ENCODE results near the gene SLC35D2. TPM values are rescaled to one million over a fixed set of nuclear protein-coding genes. Genes with fewer than 3 reads are reported as not detected.

Gene SLC35D2
- total RNA-seq, 1 experiment from 2014 or later: 14.6 TPM

GRCh38 chr9:96423322-96423984 lies 39.9 kb upstream of the SLC35D2 start:
- no peak overlapping the region for H3K4me3 Mint-ChIP-seq
- H3K36me3 Mint-ChIP-seq: no peaks in the 10 kb centered on the region
- TF ChIP-seq ZNF263 (CRISPR knock-in tag; IDR thresholded peaks at IDR 0.05; ENCODE audit: low read depth) (no peak), USF2 (CRISPR knock-in tag; IDR thresholded peaks at IDR 0.05) (no peak), ARID4B (CRISPR knock-in tag; IDR thresholded peaks at IDR 0.05; ENCODE audit: borderline replicate concordance) (no peak)
- ChIA-PET CTCF (interaction anchor here (1.1 to 1.8 kb wide), 3 partner anchors 18 to 243 kb away, joined by 3 to 5 read pairs (median 4); partner anchors contain the start of gene HABP4), POLR2A (no interaction called here)
- ATAC-seq (no peak), DNase-seq (ENCODE audit: low spot score) (no peak)
- H3K4me1 Mint-ChIP-seq: peaks cover 31% of the 10 kb centered on the region
- no peaks in the 10 kb centered on the region for H3K9me3 Mint-ChIP-seq
- peak overlapping the region; percentile 47; the same call in 1 of the 2 replicates for H3K27ac Mint-ChIP-seq
- no peaks in the 10 kb centered on the region for H3K27me3 Mint-ChIP-seq (ENCODE audit: low read depth)

GRCh38 chr9:96420468-96421219 lies 37.1 kb upstream of the SLC35D2 start:
- peak overlapping the region; percentile 94 for H3K27ac Mint-ChIP-seq
- peaks cover 38% of the 10 kb centered on the region for H3K4me1 Mint-ChIP-seq
- DNase-seq (ENCODE audit: low spot score) (no peak), ATAC-seq (peak; percentile 9)
- H3K36me3 Mint-ChIP-seq: peaks cover 6% of the 10 kb centered on the region
- TF ChIP-seq TEAD1 (CRISPR knock-in tag; IDR thresholded peaks at IDR 0.05): 0 out of 2 replicates have a peak, but pooled peaks have one; percentile 45
- TF ChIP-seq IRF1 (CRISPR knock-in tag; IDR thresholded peaks at IDR 0.05): no peak
- TF ChIP-seq ZSCAN18 (CRISPR knock-in tag; IDR thresholded peaks at IDR 0.05): no peak
- TF ChIP-seq MLX (CRISPR knock-in tag; IDR thresholded peaks at IDR 0.05): no peak
- TF ChIP-seq USF2 (CRISPR knock-in tag; IDR thresholded peaks at IDR 0.05): no peak
- peak; percentile 69 for TF ChIP-seq GABPB1 (CRISPR knock-in tag; IDR thresholded peaks at IDR 0.05)
- no peak for TF ChIP-seq MYBL2 (CRISPR knock-in tag; IDR thresholded peaks at IDR 0.05)
- TF ChIP-seq TEAD4 (CRISPR knock-in tag; IDR thresholded peaks at IDR 0.05): peak; percentile 67; the same call in 1 of the 2 replicates
- no peak for TF ChIP-seq ZNF425 (CRISPR knock-in tag; conservative IDR thresholded peaks at IDR 0.05)
- ChIA-PET CTCF (interaction anchor here (1.2 to 1.5 kb wide), 2 partner anchors 21 to 32 kb away, joined by 3 to 6 read pairs; no protein-coding TSS in a partner anchor), POLR2A (no interaction called here)
- H3K27me3 Mint-ChIP-seq (ENCODE audit: low read depth): no peaks in the 10 kb centered on the region; the same call in 1 of the 2 replicates
- H3K4me3 Mint-ChIP-seq: peak overlapping the region; percentile 84
- no peaks in the 10 kb centered on the region for H3K9me3 Mint-ChIP-seq
